GM12878 (cell line): ENCODE results near the gene TCERG1. TPM values are rescaled to one million over a fixed set of nuclear protein-coding genes. Genes with fewer than 3 reads are reported as not detected.

ENCODE experiments used
- ATAC-seq: fragments of 200-7000 bp; cut with Tn5 transposase; 3 replicates; pipeline ENCODE4 v1.9.1; 2020; ENCODE audit warnings: mild to moderate bottlenecking, moderate library complexity
- BruUV-seq: library from RNA; stranded (reverse); fragments of 400-500 nt; replicated peaks from 2 replicates; lab custom pipeline; 2021; lab: Mats Ljungman, UMichigan
- CTCF ChIA-PET: fragments of 300-600 bp; sonication (Branson Sonifier 250); formaldehyde crosslinking; extraction: SDS; loops from one replicate; lab custom pipeline; 2021; ENCODE audit warnings: inconsistent platforms; lab: Yijun Ruan, JAX
- POLR2A ChIA-PET: fragments of 350-600 bp; formaldehyde crosslinking; extraction: SDS; loops from one replicate; lab custom pipeline; 2021; ENCODE audit warnings: inconsistent platforms; lab: Charles Lee
- RAD21 ChIA-PET: fragments of 300-600 bp; sonication (Branson Sonifier 250); formaldehyde crosslinking; loops from one replicate; lab custom pipeline; 2023; ENCODE audit warnings: antibody characterized with exemption; ENCODE audit not compliant: unreplicated experiment; lab: Charles Lee
- SMC1A ChIA-PET: fragments of 300-600 bp; sonication (Branson Sonifier 250); formaldehyde crosslinking; loops from one replicate; lab custom pipeline; 2023; ENCODE audit not compliant: unreplicated experiment, uncharacterized antibody; lab: Charles Lee
- DNase-seq: peaks from one replicate; pipeline ENCODE4 v3.0.0-alpha.2; 2011; ENCODE audit warnings: low read depth, low spot score
- FAIRE-seq: peaks from 3 replicates; lab custom pipeline; 2011; peaks lifted over from hg19 to GRCh38; lab: Jason Lieb, UNC
- H2AFZ ChIP-seq: 2 replicates; pipeline ENCODE4 v1.6.0; 2011; ENCODE audit warnings: low read depth, low read length, control low read depth; ENCODE audit not compliant: control insufficient read depth
- H3K27ac ChIP-seq: 2 replicates; pipeline ENCODE4 v1.5.1; 2011; ENCODE audit warnings: control low read depth; ENCODE audit not compliant: control insufficient read depth, insufficient read depth
- H3K27me3 ChIP-seq, 2 experiments: replicated peaks in 1 of 2; 2 replicates each; pipeline versions ENCODE4 v1.6.0 to v1.6.1; 2011; ENCODE audit warnings: low read length in 1 of 2; ENCODE audit not compliant: control insufficient read depth in 2 of 2, insufficient read depth in 2 of 2
- H3K36me3 ChIP-seq, 2 experiments: 2 replicates each; pipeline ENCODE4 v1.5.1; 2011; ENCODE audit warnings: low read length in 1 of 2; ENCODE audit not compliant: control insufficient read depth in 2 of 2, insufficient read depth in 2 of 2
- H3K4me1 ChIP-seq: 2 replicates; pipeline ENCODE4 v1.6.1; 2011; ENCODE audit warnings: mild to moderate bottlenecking, low read length, moderate library complexity, mixed read lengths; ENCODE audit not compliant: control insufficient read depth, insufficient read depth
- H3K4me2 ChIP-seq: 2 replicates; pipeline ENCODE4 v1.6.0; 2011; ENCODE audit warnings: control low read depth; ENCODE audit not compliant: control insufficient read depth, insufficient read depth
- H3K4me3 ChIP-seq: fragments of 200-600 bp; sonication (generic); 2 replicates; pipeline ENCODE4 v1.5.1; 2016
- H3K79me2 ChIP-seq: 2 replicates; pipeline ENCODE4 v1.6.0; 2011; ENCODE audit warnings: low read length; ENCODE audit not compliant: control insufficient read depth, insufficient read depth
- H3K9ac ChIP-seq: 2 replicates; pipeline ENCODE4 v1.8.0; 2011; ENCODE audit warnings: low read length, control low read depth, mixed read lengths; ENCODE audit not compliant: control insufficient read depth, insufficient read depth
- H3K9me3 ChIP-seq: replicated peaks from 3 replicates; pipeline ENCODE4 v1.5.1; 2011; ENCODE audit warnings: mild to moderate bottlenecking, low read length; ENCODE audit not compliant: control insufficient read depth, insufficient read depth
- H4K20me1 ChIP-seq: 2 replicates; pipeline ENCODE4 v1.6.0; 2011; ENCODE audit not compliant: control insufficient read depth, insufficient read depth
- BACH1 ChIP-seq: fragments of 450-650 bp; IDR thresholded peaks from 2 replicates; pipeline ENCODE4 v1.6.1; 2017; ENCODE audit warnings: mild to moderate bottlenecking, borderline replicate concordance
- BRCA1 ChIP-seq: IDR thresholded peaks from 2 replicates; pipeline ENCODE4 v1.6.1; 2011; ENCODE audit warnings: low read depth, low read length, improper control_type of control experiment
- CBX3 ChIP-seq: fragments of 200-600 bp; sonication (generic); IDR thresholded peaks from 2 replicates; pipeline ENCODE4 v1.6.1; 2016; ENCODE audit warnings: low read depth, borderline replicate concordance
- CREM ChIP-seq: IDR thresholded peaks from 2 replicates; pipeline ENCODE4 v1.6.1; 2014; ENCODE audit warnings: antibody characterized with exemption, low read depth
- EZH2 ChIP-seq: IDR thresholded peaks from 2 replicates; pipeline ENCODE4 v1.6.1; 2012; ENCODE audit warnings: low read depth, mild to moderate bottlenecking, control low read depth, inconsistent platforms, low read length, borderline replicate concordance; ENCODE audit not compliant: control insufficient read depth
- IKZF2 ChIP-seq, 2 experiments: fragments of 450-650 bp; IDR thresholded peaks; 2 replicates each; pipeline ENCODE4 v1.6.1; 2017; ENCODE audit warnings: mild to moderate bottlenecking in 2 of 2, moderate library complexity in 2 of 2
- KLF5 ChIP-seq: fragments of 450-650 bp; IDR thresholded peaks from 2 replicates; pipeline ENCODE4 v1.6.1; 2014; ENCODE audit warnings: mild to moderate bottlenecking; ENCODE audit not compliant: partially characterized antibody
- MXI1 ChIP-seq: fragments of 150-350 bp; IDR thresholded peaks from 2 replicates; pipeline ENCODE4 v1.6.1; 2011; ENCODE audit warnings: low read depth, mild to moderate bottlenecking, inconsistent platforms, low read length, improper control_type of control experiment
- NFYA ChIP-seq: IDR thresholded peaks from 2 replicates; pipeline ENCODE4 v1.6.1; 2011; ENCODE audit warnings: low read depth, mild to moderate bottlenecking, low read length, improper control_type of control experiment, borderline replicate concordance
- NR2C1 ChIP-seq: fragments of 450-650 bp; IDR thresholded peaks from 2 replicates; pipeline ENCODE4 v1.6.1; 2017; ENCODE audit warnings: antibody characterized with exemption, mild to moderate bottlenecking, moderate library complexity
- RAD21 ChIP-seq: IDR thresholded peaks from 2 replicates; pipeline ENCODE4 v1.6.1; 2011; ENCODE audit warnings: mild to moderate bottlenecking, low read depth, low read length, moderate library complexity; ENCODE audit not compliant: insufficient read depth
- RFX5 ChIP-seq: IDR thresholded peaks from 2 replicates; pipeline ENCODE4 v1.6.1; 2011; ENCODE audit warnings: low read depth, low read length, improper control_type of control experiment
- SIN3A ChIP-seq: IDR thresholded peaks from 2 replicates; pipeline ENCODE4 v1.6.1; 2012; ENCODE audit warnings: low read depth, low read length, improper control_type of control experiment
- STAT3 ChIP-seq: IDR thresholded peaks from 2 replicates; pipeline ENCODE4 v1.6.1; 2011; ENCODE audit warnings: low read depth, low read length, improper control_type of control experiment
- SUPT20H ChIP-seq: IDR thresholded peaks from 2 replicates; pipeline ENCODE4 v1.6.1; 2011; ENCODE audit warnings: low read depth, mild to moderate bottlenecking, low read length, moderate library complexity, borderline replicate concordance; ENCODE audit not compliant: control insufficient read depth
- USF2 ChIP-seq: IDR thresholded peaks from 2 replicates; pipeline ENCODE4 v1.6.1; 2011; ENCODE audit warnings: low read depth, low read length, improper control_type of control experiment, borderline replicate concordance
- ZNF274 ChIP-seq: IDR thresholded peaks from one replicate; pipeline ENCODE4 v1.8.0; 2011; ENCODE audit not compliant: insufficient read length, insufficient read depth
- WGBS: methylation state at CpG from one replicate; pipeline ENCODE4 v1.1.6; 2016; ENCODE audit warnings: low lambda C conversion rate; ENCODE audit not compliant: insufficient replicate concordance, insufficient coverage; ENCODE audit errors: missing lambda C conversion rate; 5-methylcytosine and 5-hydroxymethylcytosine counted together
- in situ Hi-C: fragments of 300-500 bp; cut with MboI; formaldehyde crosslinking; loops from 9 replicates; pipeline ENCODE4 v1.14.3; 2018; ENCODE audit warnings: mixed read lengths
- intact Hi-C: fragments of 100-400 bp; cut with micrococcal nuclease; formaldehyde crosslinking; loops from one replicate; pipeline ENCODE4 v1.14.2; 2022; ENCODE audit not compliant: unreplicated experiment
- polyA plus RNA-seq, 11 experiments: library from polyadenylated mRNA; depleted of rRNA in 4 of 11; unstranded in 6 of 11; stranded (reverse) in 5 of 11; fragments of >200 nt; fragmentation: Nextera tagmentation in 4 of 11; fragmentation: Illumina TruSeq in 1 of 11; extraction: Ambion mirVana in 4 of 11; extraction: Trizol in 1 of 11; gene quantifications; 1 replicate in 1 of 11; 2 replicates in 10 of 11; pipeline versions ENCODE4 v1.2.1 to v1.2.3, GENCODE V29; 2011 to 2016; ENCODE audit warnings: inconsistent platforms in 2 of 11, missing spikeins in 2 of 11, low read depth in 1 of 11
- total RNA-seq, 4 experiments: library from RNA; depleted of rRNA in 3 of 4; stranded (reverse); fragments of >200 nt in 3 of 4; fragmentation: Illumina TruSeq in 1 of 4; extraction: Trizol in 1 of 4; gene quantifications; 2 replicates each; pipeline versions ENCODE4 v1.2.1 to v1.2.3, GENCODE V29; 2013 to 2021
- TF ChIP-seq, protein P1 (sequence below): fragments of 450-650 bp; IDR thresholded peaks from 2 replicates; pipeline ENCODE4 v1.6.1; 2016; ENCODE audit warnings: mild to moderate bottlenecking
- TF ChIP-seq, protein P2 (sequence below): fragments of 450-650 bp; IDR thresholded peaks from 2 replicates; pipeline ENCODE4 v1.6.1; 2017; ENCODE audit warnings: low read depth, mild to moderate bottlenecking, moderate library complexity

TCERG1 gene
- total and polyA plus RNA-seq, 10 of the 15 experiments (the other 5 are each of a cell fraction or from before 2014, with no cell fraction given), result 51.5 to 131 (median 91.6) TPM

DNA sequence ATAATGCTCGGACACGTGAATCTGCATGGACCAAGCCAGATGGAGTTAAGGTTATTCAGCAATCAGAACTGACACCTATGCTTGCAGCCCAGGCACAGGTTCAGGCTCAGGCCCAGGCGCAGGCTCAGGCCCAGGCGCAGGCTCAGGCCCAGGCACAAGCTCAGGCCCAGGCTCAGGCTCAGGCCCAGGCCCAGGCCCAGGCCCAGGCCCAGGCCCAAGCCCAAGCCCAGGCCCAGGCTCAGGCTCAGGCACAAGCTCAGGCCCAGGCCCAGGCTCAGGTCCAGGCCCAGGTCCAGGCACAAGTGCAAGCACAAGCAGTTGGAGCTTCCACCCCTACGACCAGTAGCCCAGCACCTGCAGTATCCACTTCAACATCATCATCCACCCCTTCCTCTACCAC lies 11.8 kb downstream of the TCERG1 start:
- FAIRE-seq (no peak), DNase-seq (no peak), ATAC-seq (no peak)
- no peak overlapping the region for H3K9ac ChIP-seq
- no peak overlapping the region for H2AFZ ChIP-seq
- no peak overlapping the region for H3K27ac ChIP-seq
- 96% methylated on average over 5 of the region's 5 CpGs for WGBS
- TF ChIP-seq RFX5, result no peak
- TF ChIP-seq CREM, result no peak
- no peak for TF ChIP-seq RAD21
- no peak for TF ChIP-seq NR2C1
- TF ChIP-seq, protein P1, sequence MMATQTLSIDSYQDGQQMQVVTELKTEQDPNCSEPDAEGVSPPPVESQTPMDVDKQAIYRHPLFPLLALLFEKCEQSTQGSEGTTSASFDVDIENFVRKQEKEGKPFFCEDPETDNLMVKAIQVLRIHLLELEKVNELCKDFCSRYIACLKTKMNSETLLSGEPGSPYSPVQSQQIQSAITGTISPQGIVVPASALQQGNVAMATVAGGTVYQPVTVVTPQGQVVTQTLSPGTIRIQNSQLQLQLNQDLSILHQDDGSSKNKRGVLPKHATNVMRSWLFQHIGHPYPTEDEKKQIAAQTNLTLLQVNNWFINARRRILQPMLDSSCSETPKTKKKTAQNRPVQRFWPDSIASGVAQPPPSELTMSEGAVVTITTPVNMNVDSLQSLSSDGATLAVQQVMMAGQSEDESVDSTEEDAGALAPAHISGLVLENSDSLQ, result no peak
- TF ChIP-seq EZH2, result no peak
- TF ChIP-seq KLF5, result no peak
- TF ChIP-seq ZNF274, result no peak
- TF ChIP-seq SUPT20H, result no peak
- TF ChIP-seq BACH1, result no peak
- TF ChIP-seq IKZF2 (IDR thresholded peaks at IDR 0.05), result no peak
- TF ChIP-seq, protein P2, sequence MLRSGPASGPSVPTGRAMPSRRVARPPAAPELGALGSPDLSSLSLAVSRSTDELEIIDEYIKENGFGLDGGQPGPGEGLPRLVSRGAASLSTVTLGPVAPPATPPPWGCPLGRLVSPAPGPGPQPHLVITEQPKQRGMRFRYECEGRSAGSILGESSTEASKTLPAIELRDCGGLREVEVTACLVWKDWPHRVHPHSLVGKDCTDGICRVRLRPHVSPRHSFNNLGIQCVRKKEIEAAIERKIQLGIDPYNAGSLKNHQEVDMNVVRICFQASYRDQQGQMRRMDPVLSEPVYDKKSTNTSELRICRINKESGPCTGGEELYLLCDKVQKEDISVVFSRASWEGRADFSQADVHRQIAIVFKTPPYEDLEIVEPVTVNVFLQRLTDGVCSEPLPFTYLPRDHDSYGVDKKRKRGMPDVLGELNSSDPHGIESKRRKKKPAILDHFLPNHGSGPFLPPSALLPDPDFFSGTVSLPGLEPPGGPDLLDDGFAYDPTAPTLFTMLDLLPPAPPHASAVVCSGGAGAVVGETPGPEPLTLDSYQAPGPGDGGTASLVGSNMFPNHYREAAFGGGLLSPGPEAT, result no peak
- TF ChIP-seq NFYA, result no peak
- TF ChIP-seq MXI1, result no peak
- no peak for TF ChIP-seq USF2
- TF ChIP-seq SIN3A, result no peak
- TF ChIP-seq CBX3, result no peak
- TF ChIP-seq BRCA1, result no peak
- TF ChIP-seq STAT3, result no peak
- SMC1A ChIA-PET, result no interaction called here
- in situ Hi-C loops, result loop anchor here (25.0 kb wide), 1 partner anchor 1953 kb away; no protein-coding TSS in a partner anchor
- H3K4me2 ChIP-seq, result no peak overlapping the region
- no peaks in the 10 kb centered on the region for H3K27me3 ChIP-seq
- H4K20me1 ChIP-seq, result no peaks in the 10 kb centered on the region; the same call in 1 of the 2 replicates
- RAD21 ChIA-PET, result no interaction called here
- H3K4me1 ChIP-seq, result no peaks in the 10 kb centered on the region
- BruUV-seq, result no TSS peak
- H3K36me3 ChIP-seq, result peaks cover 8 to 36% of the 10 kb centered on the region in 2 experiments
- intact Hi-C loops, result no loop called here
- CTCF ChIA-PET, result interaction anchor here (2.1 kb wide), 1 partner anchor 8 kb away, joined by 8 read pairs; no protein-coding TSS in a partner anchor
- H3K9me3 ChIP-seq, result no peaks in the 10 kb centered on the region
- POLR2A ChIA-PET, result no interaction called here
- peaks cover 31% of the 10 kb centered on the region for H3K79me2 ChIP-seq
- H3K4me3 ChIP-seq, result no peak overlapping the region
